RKO (cell line): ENCODE data around the gene SUGCT.

Source experiments
- DNase-seq: peaks from one replicate; pipeline ENCODE4 v3.0.0-alpha.2; 2016; ENCODE audit warnings: low spot score

The SUGCT gene

GRCh38 chr7:40471891-40472290 is 337.1 kb downstream of the SUGCT start:
- DNase-seq: no peak

DNA sequence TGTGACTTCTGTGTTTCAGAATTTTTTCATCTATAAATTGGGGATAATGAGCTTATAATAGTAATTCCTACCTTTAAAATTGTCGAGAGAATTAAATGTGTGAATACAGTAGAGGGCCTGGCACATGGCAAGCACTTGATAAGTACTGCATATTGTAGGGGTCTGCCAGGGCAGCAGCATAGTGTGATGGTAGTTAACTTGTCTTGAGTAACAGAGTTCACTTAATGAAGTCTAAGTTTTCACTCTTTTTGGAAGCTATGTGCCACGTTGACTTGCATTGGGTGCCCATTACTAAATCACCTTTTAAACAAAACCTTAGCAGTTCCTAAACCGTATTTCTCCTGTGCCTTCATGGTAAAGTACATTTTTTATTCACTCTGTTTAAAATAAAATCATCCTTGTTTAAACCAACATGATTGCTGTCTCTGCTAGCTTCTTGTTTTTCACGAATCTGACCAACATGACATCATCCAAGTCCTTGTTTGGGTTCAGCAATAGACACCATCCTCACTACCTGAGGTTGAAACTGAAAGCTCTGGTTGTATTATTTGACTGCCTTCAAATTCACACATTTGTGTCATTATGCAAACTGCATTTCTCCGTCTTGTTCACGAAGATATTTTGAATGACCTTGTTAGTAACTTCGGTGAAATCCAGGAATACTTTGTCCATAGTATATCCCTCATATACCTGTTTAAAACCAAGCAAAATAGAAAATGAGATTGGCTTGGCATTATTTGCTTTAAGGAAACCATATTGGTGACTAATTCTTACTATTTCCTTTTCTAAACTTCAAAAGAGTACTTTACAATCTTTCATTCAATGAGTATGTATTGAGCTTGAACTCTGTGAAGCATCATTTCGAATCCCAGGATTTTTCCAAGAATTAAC is 340.2 kb downstream of the SUGCT start:
- DNase-seq: no peak

DNA sequence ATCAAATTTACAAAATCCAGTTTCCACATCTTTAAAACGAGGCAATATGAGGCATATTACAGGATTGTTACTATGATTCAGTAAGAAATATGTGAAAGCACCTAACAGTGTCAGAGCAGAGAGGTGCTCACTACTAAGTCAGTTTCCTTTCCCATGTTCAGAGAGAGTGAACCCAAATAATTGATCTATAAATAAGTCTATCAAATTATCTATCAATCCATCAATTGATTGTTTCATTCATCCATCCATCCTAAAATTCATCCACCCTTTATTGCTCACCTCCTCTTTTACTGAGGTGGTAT is 340.8 kb downstream of the SUGCT start:
- DNase-seq: no peak

GRCh38 chr7:40477094-40477493 is 342.3 kb downstream of the SUGCT start:
- no peak for DNase-seq

DNA sequence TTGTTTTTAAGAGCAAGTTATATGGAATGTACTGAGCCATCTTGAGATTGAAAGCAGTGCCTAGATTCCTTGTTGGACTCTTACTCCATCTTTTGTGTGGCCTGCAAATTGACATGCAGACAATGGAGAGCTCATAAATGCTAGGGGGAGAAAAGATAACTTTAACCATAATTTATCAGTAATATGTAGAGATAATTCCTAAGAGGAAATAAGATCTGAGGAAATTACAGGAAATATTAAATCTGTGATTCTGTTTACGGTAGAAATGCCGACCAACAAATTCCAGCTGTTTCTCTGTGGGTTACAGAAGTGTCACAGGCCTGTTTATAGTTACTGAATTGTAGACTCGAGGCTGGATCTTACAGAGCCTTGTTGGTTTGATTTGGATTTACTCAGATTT is 348.0 kb downstream of the SUGCT start:
- DNase-seq: no peak

DNA sequence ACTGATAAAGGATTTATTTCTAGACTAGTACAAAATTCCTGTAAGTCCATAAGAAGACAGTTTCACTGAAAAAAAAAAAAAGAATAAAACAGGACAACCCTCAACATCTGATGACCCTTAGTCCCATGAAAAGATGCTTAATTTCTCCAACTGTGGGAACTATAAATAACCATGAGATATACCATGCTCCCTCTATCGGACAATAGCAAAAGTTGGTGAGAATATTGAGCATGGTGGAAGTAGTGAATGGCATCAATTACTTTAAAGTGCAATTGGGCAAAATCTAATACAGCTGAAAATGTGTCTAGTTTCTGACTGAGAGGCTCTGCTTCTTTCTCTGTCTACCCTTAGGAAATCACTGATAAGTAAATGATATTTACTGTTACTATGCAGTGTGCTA is 348.8 kb downstream of the SUGCT start:
- peak; percentile 12 for DNase-seq

DNA sequence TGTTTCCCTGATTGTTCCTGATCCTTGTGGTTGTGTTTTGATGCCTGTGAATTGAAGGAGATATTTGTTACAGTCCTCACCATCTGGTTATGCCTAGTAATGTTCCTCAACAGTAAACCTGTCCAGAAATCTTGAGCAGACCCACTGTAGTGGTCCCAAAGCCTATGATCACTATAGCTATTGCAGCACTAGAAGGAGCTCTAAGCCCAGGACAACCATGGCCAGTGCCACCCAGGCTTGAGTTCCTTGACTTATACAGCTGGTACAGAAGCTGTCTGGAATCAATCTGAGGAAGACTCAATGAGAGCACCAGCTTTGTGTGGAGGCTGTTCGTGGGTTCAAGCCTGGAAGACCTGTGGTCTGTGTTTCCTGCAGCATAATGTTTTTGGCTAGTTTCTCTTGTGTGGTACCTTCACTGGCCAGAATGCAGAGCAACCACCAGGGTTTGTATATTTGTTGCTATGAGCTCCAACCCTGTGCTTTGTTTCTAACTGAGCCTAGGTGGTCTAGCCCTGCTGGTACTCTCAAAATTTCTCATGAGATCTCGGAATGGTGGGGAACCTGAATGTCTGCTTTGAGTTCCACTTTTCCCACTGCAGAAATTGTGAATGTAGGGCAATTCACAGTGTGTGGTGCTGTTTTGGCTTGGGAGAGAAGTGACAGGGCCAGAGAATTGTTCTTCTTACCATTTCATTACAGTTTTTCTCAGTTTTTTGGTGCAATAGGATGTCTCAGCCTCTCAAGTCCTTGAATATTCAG is 355.2 kb downstream of the SUGCT start:
- no peak for DNase-seq

- DNase-seq: no peak
Observed at GRCh38 chr7:40490603-40490924, 355.8 kb downstream of the SUGCT start.

DNA sequence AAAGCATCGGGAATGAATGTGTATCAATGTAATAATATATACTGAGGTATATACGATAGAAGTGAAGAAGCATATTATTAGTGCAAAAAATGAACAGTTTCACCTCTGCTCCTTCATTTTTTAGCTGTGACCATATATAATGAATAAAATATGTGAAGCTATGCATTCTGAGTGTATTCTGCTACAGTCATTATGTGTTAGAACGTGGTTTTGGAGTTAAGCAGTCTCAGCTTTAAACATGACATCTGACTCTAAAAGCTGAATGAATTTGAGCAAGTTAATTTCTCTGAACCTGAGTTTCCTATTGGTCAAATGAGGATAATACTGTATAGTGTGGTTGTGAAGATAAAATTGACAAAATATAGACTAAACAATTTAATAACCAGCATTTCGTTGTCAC is 358.1 kb downstream of the SUGCT start:
- no peak for DNase-seq

DNA sequence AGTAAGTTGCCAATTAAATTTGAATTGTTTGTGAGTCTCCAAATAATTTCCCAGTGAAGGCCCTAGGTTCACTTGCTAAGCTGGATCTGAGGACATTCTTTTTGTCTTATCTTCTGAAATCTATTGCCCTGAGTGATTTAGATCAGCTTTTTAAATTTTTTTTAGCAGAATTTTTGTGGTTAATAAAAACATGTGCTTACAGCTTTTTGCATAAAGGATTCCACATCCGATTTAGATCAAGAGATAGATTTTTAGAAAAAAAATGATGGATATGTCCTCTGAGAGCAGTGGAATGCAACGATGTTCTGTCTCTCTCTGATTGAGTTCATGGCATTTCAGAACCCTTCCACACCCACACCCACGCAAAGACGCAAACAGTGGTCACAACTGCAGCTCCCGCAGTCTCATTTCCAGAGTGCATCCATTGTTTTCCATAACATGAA is 358.8 kb downstream of the SUGCT start:
- DNase-seq: no peak

GRCh38 chr7:40498924-40499510 is 364.2 kb downstream of the SUGCT start:
- no peak for DNase-seq

GRCh38 chr7:40499718-40500117 is 364.9 kb downstream of the SUGCT start:
- DNase-seq: no peak

DNA sequence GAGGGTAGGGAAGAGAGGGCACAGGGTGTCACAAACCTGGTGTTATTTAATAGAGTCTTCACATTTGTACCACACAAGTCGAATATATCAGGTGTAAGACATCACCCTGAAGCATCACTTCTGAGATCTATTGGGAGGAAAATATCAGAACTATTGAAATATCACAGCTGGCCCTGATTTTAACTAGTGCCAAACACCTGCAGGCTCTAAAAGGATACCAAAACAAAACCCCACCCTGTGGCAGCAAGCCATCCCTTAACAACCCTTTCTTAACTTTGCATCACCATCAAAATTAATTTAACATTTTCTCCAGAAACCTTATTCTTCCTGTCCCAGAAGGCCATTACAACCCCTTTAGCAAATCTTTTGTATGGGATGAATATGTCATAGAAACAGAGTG is 365.4 kb downstream of the SUGCT start:
- no peak for DNase-seq

- no peak for DNase-seq
Observed at GRCh38 chr7:40502359-40502758, 367.6 kb downstream of the SUGCT start.

- DNase-seq: no peak
Observed at GRCh38 chr7:40506158-40506557, 371.4 kb downstream of the SUGCT start.

DNA sequence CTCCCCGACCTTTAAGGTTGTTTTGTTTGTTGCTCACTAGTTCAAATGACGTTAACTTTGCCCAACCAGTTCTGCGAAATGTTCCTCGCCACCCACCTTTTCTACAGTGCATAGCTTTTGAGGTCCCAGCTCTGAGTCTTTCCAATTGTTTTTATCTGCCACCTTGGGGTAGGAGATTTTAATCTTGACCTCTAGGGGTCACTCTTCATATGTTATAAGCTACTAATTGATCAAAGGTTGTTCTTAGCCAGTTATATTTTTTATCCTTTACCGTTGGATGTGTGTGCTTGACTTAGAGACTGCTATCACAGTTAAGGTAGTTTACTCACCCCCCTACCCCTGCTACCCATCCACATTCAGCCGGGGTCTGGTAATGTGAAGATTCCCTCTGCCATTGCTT is 372.4 kb downstream of the SUGCT start:
- DNase-seq: no peak

DNA sequence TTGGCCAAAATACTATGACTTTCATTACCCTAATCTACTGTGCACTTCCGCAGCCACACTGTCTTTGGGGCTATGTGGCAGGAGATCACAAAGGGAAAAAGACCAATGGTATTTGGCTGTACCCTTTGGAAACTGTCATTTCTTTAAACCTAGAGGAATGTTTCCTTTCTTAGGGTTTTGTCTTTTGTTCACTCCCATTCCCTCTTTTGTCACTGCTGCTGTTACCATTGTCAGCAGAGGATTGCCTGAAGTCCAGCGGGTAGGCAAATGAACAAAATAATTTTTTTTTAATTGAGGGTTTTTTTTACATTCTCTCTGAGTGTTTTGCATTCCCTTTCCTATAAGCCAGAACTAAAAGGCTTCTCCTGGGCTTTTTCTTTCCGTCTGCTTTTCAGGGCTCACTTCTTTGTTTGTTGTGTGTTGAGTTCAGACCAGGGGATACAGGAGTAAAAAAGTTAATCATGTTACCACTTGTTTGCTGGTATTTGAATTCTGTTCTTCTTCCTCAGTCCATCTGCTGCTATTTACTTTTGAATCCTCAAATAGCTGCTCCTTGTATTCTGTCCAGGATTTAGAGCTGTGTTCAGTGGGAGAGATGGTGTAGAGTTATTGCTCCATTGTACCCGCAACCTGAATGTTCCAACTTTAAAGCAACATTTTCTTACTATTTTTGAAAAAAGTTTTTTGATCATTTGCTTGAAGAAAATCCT is 374.6 kb downstream of the SUGCT start:
- no peak for DNase-seq

DNA sequence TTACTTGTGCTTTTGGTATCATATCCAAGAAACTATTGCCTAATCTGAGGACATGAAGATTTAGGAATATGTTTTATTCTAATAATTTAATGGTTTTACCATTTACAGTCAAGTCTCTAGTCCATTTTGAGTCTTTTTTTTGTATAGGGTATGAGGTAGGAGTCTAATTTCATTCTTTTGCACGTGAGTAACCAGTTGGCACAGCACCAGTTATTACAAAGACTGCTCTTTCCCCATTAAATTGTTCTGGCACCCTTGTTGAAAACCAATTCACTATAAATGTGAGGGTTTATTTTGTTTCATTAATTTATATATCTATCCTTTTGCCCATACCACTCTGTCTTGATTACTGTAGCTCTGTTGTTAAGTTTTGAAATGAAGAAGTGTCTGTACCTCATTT is 381.6 kb downstream of the SUGCT start:
- DNase-seq: no peak

- DNase-seq: no peak
Observed at GRCh38 chr7:40519009-40519408, 384.2 kb downstream of the SUGCT start.

DNA sequence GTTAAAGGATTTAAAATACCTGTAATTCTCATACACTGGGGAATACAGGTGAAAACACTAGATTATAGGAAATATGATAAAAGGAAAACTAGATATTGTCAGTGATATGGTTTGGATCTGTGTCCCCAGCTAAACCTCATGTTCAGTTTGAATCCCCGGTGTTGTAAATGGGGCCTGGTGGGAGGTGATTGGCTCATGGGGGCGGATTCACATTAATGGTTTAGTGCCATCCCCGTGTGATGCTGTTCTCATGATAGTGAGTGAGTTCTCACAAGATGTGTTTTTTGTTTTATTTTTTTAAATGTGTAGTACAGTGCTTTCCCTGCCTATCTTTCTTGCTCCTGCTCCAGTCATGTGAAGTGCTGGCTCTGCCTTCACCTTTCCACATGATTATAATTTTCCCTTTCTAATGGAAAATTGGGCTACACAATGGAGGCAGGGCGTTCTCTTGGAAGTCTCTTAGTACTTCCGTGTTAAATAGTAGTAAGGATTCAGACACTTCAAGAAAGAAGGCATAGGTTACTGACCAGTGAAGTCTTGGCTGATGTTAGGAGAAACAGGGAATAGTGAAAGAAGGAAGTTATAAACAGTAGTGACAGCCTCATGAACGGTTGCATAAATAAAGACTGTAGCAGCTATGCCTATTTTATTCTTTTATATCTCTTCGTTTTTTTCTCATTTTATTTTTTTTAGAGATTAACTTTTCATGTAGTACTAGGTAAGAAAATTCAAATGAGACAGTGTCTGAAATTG is 386.4 kb downstream of the SUGCT start:
- no peak for DNase-seq

DNA sequence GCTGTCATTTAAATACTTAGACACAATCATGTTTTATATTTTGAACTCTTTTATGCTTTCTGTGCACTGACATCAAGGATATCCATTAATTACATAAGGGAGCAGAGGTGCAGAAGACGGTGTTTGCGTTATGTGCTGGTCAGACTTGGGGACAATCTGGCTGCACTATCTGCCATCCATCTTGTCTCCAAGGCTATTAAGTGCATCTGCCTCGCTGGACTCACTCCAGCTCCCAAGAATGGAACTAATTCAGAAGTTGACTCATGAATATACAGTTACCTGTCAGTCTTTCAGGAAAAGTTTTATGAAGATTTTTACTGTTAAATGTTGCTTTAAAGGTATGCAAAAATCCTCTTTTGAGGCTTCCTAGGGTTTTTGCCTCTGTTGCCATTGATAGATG is 391.0 kb downstream of the SUGCT start:
- DNase-seq: no peak
